GM21390 (cell line): ENCODE measurements around the gene FHAD1.
"Not testable (repeated sequence)": the region's sequence is repeated elsewhere in the genome, so short reads cannot be mapped to it uniquely, and the experiment has no call there.

Source experiments
- ATAC-seq: cut with Tn5 transposase; IDR thresholded peaks from one replicate; pipeline ENCODE4 v1.9.1; 2021; ENCODE audit not compliant: unreplicated experiment

The FHAD1 gene

GRCh38 chr1:15303935-15304334 is 56.9 kb downstream of the FHAD1 start:
- no peak for ATAC-seq

- no peak for ATAC-seq
These were observed 57.9 kb downstream of the FHAD1 start for GRCh38 chr1:15304708-15305467.

GRCh38 chr1:15305468-15305770 is 58.4 kb downstream of the FHAD1 start:
- ATAC-seq: no peak

GRCh38 chr1:15306352-15306751 is 59.3 kb downstream of the FHAD1 start:
- not testable (repeated sequence) for ATAC-seq

GRCh38 chr1:15308135-15308534 is 61.1 kb downstream of the FHAD1 start:
- ATAC-seq: no peak

GRCh38 chr1:15308621-15309027 is 61.6 kb downstream of the FHAD1 start:
- ATAC-seq: no peak

GRCh38 chr1:15309687-15310086 is 62.7 kb downstream of the FHAD1 start:
- ATAC-seq: no peak

GRCh38 chr1:15310544-15310943 is 63.5 kb downstream of the FHAD1 start:
- ATAC-seq: no peak

GRCh38 chr1:15311122-15311822 is 64.2 kb downstream of the FHAD1 start:
- ATAC-seq: no peak

GRCh38 chr1:15311880-15312279 is 64.9 kb downstream of the FHAD1 start:
- ATAC-seq: no peak

GRCh38 chr1:15312626-15313411 is 65.8 kb downstream of the FHAD1 start:
- ATAC-seq: no peak

GRCh38 chr1:15314328-15315281 is 67.6 kb downstream of the FHAD1 start:
- ATAC-seq: no peak

GRCh38 chr1:15315815-15316214 is 68.8 kb downstream of the FHAD1 start:
- no peak for ATAC-seq

- ATAC-seq: no peak
These were observed 69.5 kb downstream of the FHAD1 start for GRCh38 chr1:15316510-15316909.

GRCh38 chr1:15320267-15320666 is 73.2 kb downstream of the FHAD1 start:
- ATAC-seq: no peak

- no peak for ATAC-seq
These were observed 74.6 kb downstream of the FHAD1 start for GRCh38 chr1:15321601-15322000.

GRCh38 chr1:15322648-15323350 is 75.8 kb downstream of the FHAD1 start:
- ATAC-seq: no peak

- ATAC-seq: no peak
These were observed 76.4 kb downstream of the FHAD1 start for GRCh38 chr1:15323351-15323988.

- no peak for ATAC-seq
These were observed 77.2 kb downstream of the FHAD1 start for GRCh38 chr1:15323989-15324868.
